ENCODE data around the gene CCT6B.

DNA sequence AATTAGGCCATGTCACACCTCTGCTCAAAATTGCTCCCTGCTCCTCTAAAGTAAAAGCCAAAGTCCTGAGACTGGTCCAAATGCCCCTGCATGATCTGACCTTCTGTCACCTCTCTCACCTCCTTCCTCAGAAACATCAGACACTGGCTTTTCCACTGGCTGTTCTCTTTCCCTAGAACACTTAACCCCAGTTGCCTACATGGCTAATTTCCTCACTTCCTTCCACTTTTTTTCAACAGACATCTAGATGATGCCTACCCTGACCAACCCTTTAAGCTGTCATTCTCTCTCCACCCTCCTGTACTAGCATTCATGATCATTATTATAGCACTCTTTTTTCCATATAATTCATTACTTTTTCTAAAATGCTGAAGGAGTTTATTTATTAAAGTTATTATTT lies 31.0 kb downstream of the CCT6B start:
- TF ChIP-seq, protein P1, sequence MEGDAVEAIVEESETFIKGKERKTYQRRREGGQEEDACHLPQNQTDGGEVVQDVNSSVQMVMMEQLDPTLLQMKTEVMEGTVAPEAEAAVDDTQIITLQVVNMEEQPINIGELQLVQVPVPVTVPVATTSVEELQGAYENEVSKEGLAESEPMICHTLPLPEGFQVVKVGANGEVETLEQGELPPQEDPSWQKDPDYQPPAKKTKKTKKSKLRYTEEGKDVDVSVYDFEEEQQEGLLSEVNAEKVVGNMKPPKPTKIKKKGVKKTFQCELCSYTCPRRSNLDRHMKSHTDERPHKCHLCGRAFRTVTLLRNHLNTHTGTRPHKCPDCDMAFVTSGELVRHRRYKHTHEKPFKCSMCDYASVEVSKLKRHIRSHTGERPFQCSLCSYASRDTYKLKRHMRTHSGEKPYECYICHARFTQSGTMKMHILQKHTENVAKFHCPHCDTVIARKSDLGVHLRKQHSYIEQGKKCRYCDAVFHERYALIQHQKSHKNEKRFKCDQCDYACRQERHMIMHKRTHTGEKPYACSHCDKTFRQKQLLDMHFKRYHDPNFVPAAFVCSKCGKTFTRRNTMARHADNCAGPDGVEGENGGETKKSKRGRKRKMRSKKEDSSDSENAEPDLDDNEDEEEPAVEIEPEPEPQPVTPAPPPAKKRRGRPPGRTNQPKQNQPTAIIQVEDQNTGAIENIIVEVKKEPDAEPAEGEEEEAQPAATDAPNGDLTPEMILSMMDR (IDR thresholded peaks at IDR 0.05; ENCODE audit: borderline replicate concordance, extremely low read depth, low read length, poor library complexity, severe bottlenecking), result no peak
- TF ChIP-seq EZH2 (IDR thresholded peaks at IDR 0.05; ENCODE audit: borderline replicate concordance, low read depth, low read length, severe bottlenecking), result no peak

Data from DND-41 (cell line).